Left ventricle myocardium inferior (tissue), 1 donor: ENCODE data around the gene STX1A. TPM values are rescaled to one million over a fixed set of nuclear protein-coding genes. Genes with fewer than 3 reads are reported as not detected.

Source experiments
- DNase-seq: peaks from one replicate; pipeline ENCODE4 v3.0.0-alpha.2; 2020
- H3K27ac ChIP-seq: fragments of 200-600 bp; replicated peaks from 2 replicates; pipeline ENCODE4 v1.8.0; 2021
- H3K27me3 ChIP-seq: fragments of 200-600 bp; 2 replicates; pipeline ENCODE4 v1.8.0; 2021; ENCODE audit warnings: low read depth
- H3K36me3 ChIP-seq: fragments of 200-600 bp; 2 replicates; pipeline ENCODE4 v1.8.0; 2021
- H3K4me1 ChIP-seq: fragments of 200-600 bp; 2 replicates; pipeline ENCODE4 v1.8.0; 2021
- H3K4me3 ChIP-seq: fragments of 200-600 bp; 2 replicates; pipeline ENCODE4 v1.8.0; 2021; ENCODE audit warnings: mild to moderate bottlenecking, moderate library complexity
- H3K9me3 ChIP-seq: fragments of 200-600 bp; replicated peaks from 2 replicates; pipeline ENCODE4 v1.8.0; 2021
- intact Hi-C: fragments of 100-400 bp; cut with micrococcal nuclease; formaldehyde crosslinking; loops from one replicate; pipeline ENCODE4 v1.11.0; 2022
- total RNA-seq: library from RNA; stranded (reverse); fragmentation: NEBNext Ultra II Directional; extraction: Animal tissue kit (Norgen Biotek cat#: 25700); gene quantifications from one replicate; pipeline ENCODE4 v1.2.1, GENCODE V29; 2021
- TF ChIP-seq, protein P1 (sequence below): fragments of 200-600 bp; IDR thresholded peaks from 2 replicates; pipeline ENCODE4 v1.8.0; 2021; ENCODE audit warnings: antibody characterized with exemption, mild to moderate bottlenecking, borderline replicate concordance
- donor health status: DM: no; HTN: yes; CAD: no; lungs with severe emphysema.

Gene STX1A
- total RNA-seq, 1 donor from 2014 or later: 2.9 TPM

GRCh38 chr7:73683056-73683787 lies 36.2 kb downstream of the STX1A start, which contains the start of the genes BUD23 and DNAJC30:
Gene BUD23 (plus strand): TSS chr7:73683597. CDS start chr7:73683626, 29 bp downstream.
Gene DNAJC30 (minus strand): TSS chr7:73683453. CDS start chr7:73683423, 30 bp downstream.
- intact Hi-C loops: no loop called here
- TF ChIP-seq, protein P1, sequence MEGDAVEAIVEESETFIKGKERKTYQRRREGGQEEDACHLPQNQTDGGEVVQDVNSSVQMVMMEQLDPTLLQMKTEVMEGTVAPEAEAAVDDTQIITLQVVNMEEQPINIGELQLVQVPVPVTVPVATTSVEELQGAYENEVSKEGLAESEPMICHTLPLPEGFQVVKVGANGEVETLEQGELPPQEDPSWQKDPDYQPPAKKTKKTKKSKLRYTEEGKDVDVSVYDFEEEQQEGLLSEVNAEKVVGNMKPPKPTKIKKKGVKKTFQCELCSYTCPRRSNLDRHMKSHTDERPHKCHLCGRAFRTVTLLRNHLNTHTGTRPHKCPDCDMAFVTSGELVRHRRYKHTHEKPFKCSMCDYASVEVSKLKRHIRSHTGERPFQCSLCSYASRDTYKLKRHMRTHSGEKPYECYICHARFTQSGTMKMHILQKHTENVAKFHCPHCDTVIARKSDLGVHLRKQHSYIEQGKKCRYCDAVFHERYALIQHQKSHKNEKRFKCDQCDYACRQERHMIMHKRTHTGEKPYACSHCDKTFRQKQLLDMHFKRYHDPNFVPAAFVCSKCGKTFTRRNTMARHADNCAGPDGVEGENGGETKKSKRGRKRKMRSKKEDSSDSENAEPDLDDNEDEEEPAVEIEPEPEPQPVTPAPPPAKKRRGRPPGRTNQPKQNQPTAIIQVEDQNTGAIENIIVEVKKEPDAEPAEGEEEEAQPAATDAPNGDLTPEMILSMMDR: no peak
- H3K27me3 ChIP-seq: no peaks in the 10 kb centered on the region
- H3K36me3 ChIP-seq: peaks cover 28% of the 10 kb centered on the region
- peak within 1 kb of the TSS; percentile 100 for H3K4me3 ChIP-seq
- peak within 1 kb of the TSS; percentile 93 for H3K27ac ChIP-seq
- no peaks in the 10 kb centered on the region for H3K9me3 ChIP-seq
- H3K4me1 ChIP-seq: peaks cover 72% of the 10 kb centered on the region
- peak; percentile 99 for DNase-seq

DNA sequence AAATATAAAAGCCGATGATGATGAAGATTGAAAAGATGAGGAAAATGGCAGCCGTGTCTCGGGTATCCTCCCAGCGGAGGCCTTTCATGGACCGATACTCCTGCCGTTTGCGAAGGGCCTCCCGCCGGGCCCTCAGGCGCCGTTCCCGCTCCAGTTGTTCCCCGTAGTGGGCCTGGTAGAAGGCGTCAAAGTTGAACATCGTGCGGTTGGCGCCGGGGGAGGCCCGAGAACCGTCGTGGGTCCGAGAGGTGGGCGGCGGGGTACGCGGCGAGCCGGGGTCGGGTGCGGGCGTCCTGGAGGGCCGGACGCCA lies 36.8 kb downstream of the STX1A start:
- intact Hi-C loops: no loop called here
- Histone ChIP-seq H3K27me3 (no peaks in the 10 kb centered on the region), H3K4me3 (peak overlapping the region; percentile 100), H3K4me1 (peaks cover 75% of the 10 kb centered on the region), H3K27ac (peak overlapping the region; percentile 93), H3K9me3 (no peaks in the 10 kb centered on the region), H3K36me3 (peaks cover 23% of the 10 kb centered on the region)
- DNase-seq: no peak
- TF ChIP-seq, protein P1: no peak

DNA sequence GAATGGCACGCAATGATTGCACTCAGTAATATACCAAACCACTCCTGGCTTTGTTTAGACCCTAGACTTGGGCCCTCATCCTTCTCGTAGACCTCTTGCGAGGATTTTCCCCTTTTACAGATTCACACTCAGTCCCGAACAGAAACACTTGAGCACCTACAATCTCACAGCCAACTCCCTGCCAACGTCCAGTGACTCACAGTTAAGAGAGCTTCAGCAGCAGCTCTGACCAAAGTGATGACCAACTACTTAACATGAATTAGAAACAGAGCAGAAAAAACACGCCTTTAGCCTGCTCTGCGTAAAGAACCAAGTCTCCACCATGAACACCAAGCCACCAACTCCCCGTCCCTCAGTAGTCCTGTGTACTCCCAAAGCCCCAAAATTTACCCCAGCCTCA lies 38.4 kb downstream of the STX1A start:
- Histone ChIP-seq H3K27ac (peak overlapping the region; percentile 93), H3K36me3 (peaks cover 6% of the 10 kb centered on the region), H3K27me3 (no peaks in the 10 kb centered on the region), H3K4me3 (peak overlapping the region; percentile 100), H3K4me1 (peaks cover 75% of the 10 kb centered on the region), H3K9me3 (no peaks in the 10 kb centered on the region)
- intact Hi-C loops: no loop called here
- TF ChIP-seq, protein P1: no peak
- no peak for DNase-seq

GRCh38 chr7:73680501-73680900 lies 39.0 kb downstream of the STX1A start:
- Histone ChIP-seq H3K4me3 (peak overlapping the region; percentile 100), H3K27ac (no peak overlapping the region), H3K27me3 (no peaks in the 10 kb centered on the region), H3K4me1 (peaks cover 74% of the 10 kb centered on the region), H3K36me3 (peaks cover 6% of the 10 kb centered on the region), H3K9me3 (no peaks in the 10 kb centered on the region)
- DNase-seq: no peak
- TF ChIP-seq, protein P1: no peak
- intact Hi-C loops: no loop called here

GRCh38 chr7:73679709-73680108 lies 39.8 kb downstream of the STX1A start:
- Histone ChIP-seq H3K27ac (peak overlapping the region; percentile 59), H3K27me3 (no peaks in the 10 kb centered on the region), H3K4me1 (peaks cover 66% of the 10 kb centered on the region), H3K9me3 (no peaks in the 10 kb centered on the region), H3K4me3 (no peak overlapping the region), H3K36me3 (peaks cover 6% of the 10 kb centered on the region)
- no peak for DNase-seq
- TF ChIP-seq, protein P1: no peak
- intact Hi-C loops: no loop called here
